Mammary epithelial cell (primary cell): ENCODE results near the gene GOLPH3L.

Experiments used
- EZH2 ChIP-seq: IDR thresholded peaks from 2 replicates; pipeline ENCODE4 v1.6.1; 2012; ENCODE audit warnings: low read length, inconsistent platforms, borderline replicate concordance
- TF ChIP-seq, protein P1 (sequence below), 2 donors: IDR thresholded peaks in 1 of 2; conservative IDR thresholded peaks in 1 of 2; 2 replicates each; pipeline ENCODE4 v1.5.1; 2011 to 2012; ENCODE audit warnings: inconsistent platforms in 2 of 2, low read length in 2 of 2, mild to moderate bottlenecking in 2 of 2, control low read depth in 1 of 2, low read depth in 1 of 2; ENCODE audit not compliant: insufficient read depth in 1 of 2; ENCODE audit errors: extremely low read depth in 1 of 2

DNA sequence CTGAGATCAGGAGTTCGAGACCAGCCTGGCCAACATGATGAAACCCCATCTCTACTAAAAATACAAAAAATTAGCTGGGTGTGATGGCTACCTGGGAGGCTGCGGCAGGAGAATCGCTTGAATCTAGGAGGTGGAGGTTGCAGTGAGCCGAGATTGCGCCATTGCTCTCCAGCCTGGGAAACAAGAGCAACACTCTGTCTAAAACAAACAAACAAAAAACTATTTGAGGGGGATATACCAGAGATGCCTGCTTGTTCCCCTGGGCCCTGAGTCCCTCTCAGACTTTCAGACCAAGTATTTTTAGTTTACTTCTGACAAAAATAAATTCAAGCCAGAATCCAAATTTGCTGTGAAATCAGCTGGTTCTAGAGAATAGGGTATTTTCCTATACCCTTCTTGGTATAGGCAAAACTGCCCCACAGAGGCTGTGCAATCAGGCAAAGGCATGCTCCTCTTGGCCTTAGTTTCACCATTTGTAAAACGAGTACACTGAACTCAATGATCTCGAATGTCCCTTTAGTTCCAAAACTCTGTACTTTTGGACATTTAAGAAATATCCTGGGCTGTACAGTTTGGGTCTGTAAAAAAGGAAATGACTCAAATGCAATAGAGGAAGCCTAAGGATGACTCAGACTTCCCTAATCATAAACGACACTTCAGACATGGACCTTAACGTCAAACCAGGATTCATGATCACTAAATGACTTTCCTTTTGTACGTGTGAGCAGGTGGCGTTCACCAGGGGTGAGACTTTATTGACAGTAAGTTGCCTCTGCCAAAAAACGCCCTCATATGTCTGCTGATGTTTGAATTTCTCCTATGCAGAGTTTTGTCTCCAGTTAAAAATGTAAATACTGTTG lies 83.7 kb downstream of the GOLPH3L start:
- TF ChIP-seq, protein P1, sequence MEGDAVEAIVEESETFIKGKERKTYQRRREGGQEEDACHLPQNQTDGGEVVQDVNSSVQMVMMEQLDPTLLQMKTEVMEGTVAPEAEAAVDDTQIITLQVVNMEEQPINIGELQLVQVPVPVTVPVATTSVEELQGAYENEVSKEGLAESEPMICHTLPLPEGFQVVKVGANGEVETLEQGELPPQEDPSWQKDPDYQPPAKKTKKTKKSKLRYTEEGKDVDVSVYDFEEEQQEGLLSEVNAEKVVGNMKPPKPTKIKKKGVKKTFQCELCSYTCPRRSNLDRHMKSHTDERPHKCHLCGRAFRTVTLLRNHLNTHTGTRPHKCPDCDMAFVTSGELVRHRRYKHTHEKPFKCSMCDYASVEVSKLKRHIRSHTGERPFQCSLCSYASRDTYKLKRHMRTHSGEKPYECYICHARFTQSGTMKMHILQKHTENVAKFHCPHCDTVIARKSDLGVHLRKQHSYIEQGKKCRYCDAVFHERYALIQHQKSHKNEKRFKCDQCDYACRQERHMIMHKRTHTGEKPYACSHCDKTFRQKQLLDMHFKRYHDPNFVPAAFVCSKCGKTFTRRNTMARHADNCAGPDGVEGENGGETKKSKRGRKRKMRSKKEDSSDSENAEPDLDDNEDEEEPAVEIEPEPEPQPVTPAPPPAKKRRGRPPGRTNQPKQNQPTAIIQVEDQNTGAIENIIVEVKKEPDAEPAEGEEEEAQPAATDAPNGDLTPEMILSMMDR (conservative IDR thresholded peaks at IDR 0.05 in 1 of 2, IDR thresholded peaks at IDR 0.05 in 1 of 2; ENCODE audit: extremely low read depth in 1 of 2, insufficient read depth in 1 of 2, low read depth in 1 of 2, low read length in 2 of 2), result no peak
- TF ChIP-seq EZH2, result no peak
